ENCODE data around the gene ATP6V1G1.

- TF ChIP-seq, protein P1, sequence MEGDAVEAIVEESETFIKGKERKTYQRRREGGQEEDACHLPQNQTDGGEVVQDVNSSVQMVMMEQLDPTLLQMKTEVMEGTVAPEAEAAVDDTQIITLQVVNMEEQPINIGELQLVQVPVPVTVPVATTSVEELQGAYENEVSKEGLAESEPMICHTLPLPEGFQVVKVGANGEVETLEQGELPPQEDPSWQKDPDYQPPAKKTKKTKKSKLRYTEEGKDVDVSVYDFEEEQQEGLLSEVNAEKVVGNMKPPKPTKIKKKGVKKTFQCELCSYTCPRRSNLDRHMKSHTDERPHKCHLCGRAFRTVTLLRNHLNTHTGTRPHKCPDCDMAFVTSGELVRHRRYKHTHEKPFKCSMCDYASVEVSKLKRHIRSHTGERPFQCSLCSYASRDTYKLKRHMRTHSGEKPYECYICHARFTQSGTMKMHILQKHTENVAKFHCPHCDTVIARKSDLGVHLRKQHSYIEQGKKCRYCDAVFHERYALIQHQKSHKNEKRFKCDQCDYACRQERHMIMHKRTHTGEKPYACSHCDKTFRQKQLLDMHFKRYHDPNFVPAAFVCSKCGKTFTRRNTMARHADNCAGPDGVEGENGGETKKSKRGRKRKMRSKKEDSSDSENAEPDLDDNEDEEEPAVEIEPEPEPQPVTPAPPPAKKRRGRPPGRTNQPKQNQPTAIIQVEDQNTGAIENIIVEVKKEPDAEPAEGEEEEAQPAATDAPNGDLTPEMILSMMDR (IDR thresholded peaks at IDR 0.05) = no peak
- TF ChIP-seq POLR2A (IDR thresholded peaks at IDR 0.05) (no peak), EP300 (IDR thresholded peaks at IDR 0.05) (no peak), POLR2AphosphoS5 (IDR thresholded peaks at IDR 0.05) (no peak)
Measured at GRCh38 chr9:114606068-114606467, 18.5 kb downstream of the ATP6V1G1 start.

All from upper lobe of left lung (tissue), 4 donors.